GM21423 (cell line): Measurements from ENCODE around the gene MRAS.

Experiments
- ATAC-seq: cut with Tn5 transposase; IDR thresholded peaks from one replicate; pipeline ENCODE4 v1.9.1; 2021; ENCODE audit warnings: mild to moderate bottlenecking, moderate library complexity; ENCODE audit not compliant: unreplicated experiment

Gene MRAS

GRCh38 chr3:138384976-138385375 is 36.6 kb downstream of the MRAS start:
- no peak for ATAC-seq

- ATAC-seq, result no peak
Measured at GRCh38 chr3:138389144-138389601, 40.8 kb downstream of the MRAS start.

GRCh38 chr3:138389841-138390581 is 41.6 kb downstream of the MRAS start:
- no peak for ATAC-seq

- ATAC-seq, result no peak
Measured at GRCh38 chr3:138390582-138390932, 42.2 kb downstream of the MRAS start.

- ATAC-seq, result no peak
Measured at GRCh38 chr3:138394156-138394555, 45.8 kb downstream of the MRAS start.

- no peak for ATAC-seq
Measured at GRCh38 chr3:138394686-138395085, 46.3 kb downstream of the MRAS start.

- ATAC-seq, result no peak
Measured at GRCh38 chr3:138395865-138396751, 47.7 kb downstream of the MRAS start.

GRCh38 chr3:138396752-138397410 is 48.5 kb downstream of the MRAS start:
- no peak for ATAC-seq

- no peak for ATAC-seq
Measured at GRCh38 chr3:138397983-138398382, 49.6 kb downstream of the MRAS start.

GRCh38 chr3:138398791-138399575 is 50.6 kb downstream of the MRAS start:
- ATAC-seq, result no peak

GRCh38 chr3:138399766-138400165 is 51.4 kb downstream of the MRAS start:
- no peak for ATAC-seq

- ATAC-seq, result no peak
Measured at GRCh38 chr3:138400651-138401070, 52.3 kb downstream of the MRAS start.

- ATAC-seq, result no peak
Measured at GRCh38 chr3:138401834-138402233, 53.5 kb downstream of the MRAS start.

GRCh38 chr3:138404121-138404520 is 55.7 kb downstream of the MRAS start:
- ATAC-seq, result no peak

GRCh38 chr3:138405001-138405400 is 56.6 kb downstream of the MRAS start:
- ATAC-seq, result no peak

GRCh38 chr3:138405486-138405885 is 57.1 kb downstream of the MRAS start:
- ATAC-seq, result no peak

- no peak for ATAC-seq
Measured at GRCh38 chr3:138406606-138407005, 58.2 kb downstream of the MRAS start.

GRCh38 chr3:138407236-138407907 is 59.0 kb downstream of the MRAS start:
- ATAC-seq, result no peak

- ATAC-seq, result no peak
Measured at GRCh38 chr3:138408751-138409570, 60.6 kb downstream of the MRAS start.
